Frontal cortex (tissue), 4 donors: ENCODE measurements around the gene ARHGEF40. TPM values are rescaled to one million over a fixed set of nuclear protein-coding genes. Genes with fewer than 3 reads are reported as not detected.

ENCODE experiments used
- DNase-seq, 2 donors: peaks; one replicate each; pipeline ENCODE4 v3.0.0; 2012; ENCODE audit warnings: low spot score in 2 of 2
- FAIRE-seq: peaks from 2 replicates; lab custom pipeline; 2012; peaks lifted over from hg19 to GRCh38; lab: Jason Lieb, UNC
- total RNA-seq: library from RNA; depleted of rRNA; stranded (reverse); fragments of >200 nt; gene quantifications from one replicate; pipeline ENCODE4 v1.2.3, GENCODE V29; 2014
- donor health status: control.
- donor health status: control.
- donor health status: control.

The ARHGEF40 gene
- total RNA-seq, 1 donor from 2014 or later: 11.4 TPM

- FAIRE-seq (no peak), DNase-seq (peak; percentile 93 to 95)
These were observed 22.3 kb downstream of the ARHGEF40 start for GRCh38 chr14:21092273-21093011.

- FAIRE-seq (no peak), DNase-seq (peak in 1 of 2 donors; percentile 28)
These were observed 22.9 kb downstream of the ARHGEF40 start for GRCh38 chr14:21093018-21093417.

GRCh38 chr14:21093769-21094681, 23.9 kb downstream of the ARHGEF40 start:
- FAIRE-seq (no peak), DNase-seq (peak; percentile 50 to 64)

GRCh38 chr14:21095430-21096205, 25.5 kb downstream of the ARHGEF40 start:
- peak; percentile 26 to 35 for DNase-seq

GRCh38 chr14:21096438-21096837, 26.3 kb downstream of the ARHGEF40 start:
- no peak for FAIRE-seq

More at GRCh38 chr14:21095430-21096205, 25.5 kb downstream of the ARHGEF40 start:
- no peak for FAIRE-seq

GRCh38 chr14:21096978-21097635, 27.0 kb downstream of the ARHGEF40 start:
- DNase-seq: peak; percentile 22 to 39
- FAIRE-seq: no peak

More at GRCh38 chr14:21096438-21096837, 26.3 kb downstream of the ARHGEF40 start:
- peak in 1 of 2 donors; percentile 19 for DNase-seq

- peak; percentile 35 to 52 for DNase-seq
- no peak for FAIRE-seq
These were observed 27.6 kb downstream of the ARHGEF40 start for GRCh38 chr14:21097636-21098075.

GRCh38 chr14:21098076-21098891, 28.2 kb downstream of the ARHGEF40 start, which contains the start of gene ZNF219:
TSS of gene ZNF219 (minus strand) at chr14:21098655. CDS start at chr14:21093591, 5,064 bp downstream.
- peak; percentile 70 to 72 for DNase-seq
- no peak for FAIRE-seq

GRCh38 chr14:21098892-21099595, 28.9 kb downstream of the ARHGEF40 start:
- FAIRE-seq: no peak
- no peak for DNase-seq

- FAIRE-seq: no peak
- DNase-seq: peak in 1 of 2 donors; percentile 13
These were observed 29.5 kb downstream of the ARHGEF40 start for GRCh38 chr14:21099596-21099985.

GRCh38 chr14:21100931-21101330, 30.8 kb downstream of the ARHGEF40 start, which contains the start of gene TMEM253:
TSS of gene TMEM253 (plus strand) at chr14:21101066. CDS start at chr14:21101344, 278 bp downstream.
- no peak for FAIRE-seq
- DNase-seq: no peak

GRCh38 chr14:21101802-21102413, 31.8 kb downstream of the ARHGEF40 start:
- no peak for DNase-seq

GRCh38 chr14:21102521-21103410, 32.7 kb downstream of the ARHGEF40 start:
- peak in 1 of 2 donors; percentile 14 for DNase-seq
- FAIRE-seq: no peak

More at GRCh38 chr14:21101802-21102413, 31.8 kb downstream of the ARHGEF40 start:
- FAIRE-seq: no peak

GRCh38 chr14:21103411-21103709, 33.3 kb downstream of the ARHGEF40 start:
- FAIRE-seq (no peak), DNase-seq (no peak)

GRCh38 chr14:21103710-21104447, 33.8 kb downstream of the ARHGEF40 start:
- no peak for FAIRE-seq

More at GRCh38 chr14:21103710-21104447, 33.8 kb downstream of the ARHGEF40 start:
- peak; percentile 92 to 93 for DNase-seq
